ENCODE measurements around the gene SMNDC1.

DNA sequence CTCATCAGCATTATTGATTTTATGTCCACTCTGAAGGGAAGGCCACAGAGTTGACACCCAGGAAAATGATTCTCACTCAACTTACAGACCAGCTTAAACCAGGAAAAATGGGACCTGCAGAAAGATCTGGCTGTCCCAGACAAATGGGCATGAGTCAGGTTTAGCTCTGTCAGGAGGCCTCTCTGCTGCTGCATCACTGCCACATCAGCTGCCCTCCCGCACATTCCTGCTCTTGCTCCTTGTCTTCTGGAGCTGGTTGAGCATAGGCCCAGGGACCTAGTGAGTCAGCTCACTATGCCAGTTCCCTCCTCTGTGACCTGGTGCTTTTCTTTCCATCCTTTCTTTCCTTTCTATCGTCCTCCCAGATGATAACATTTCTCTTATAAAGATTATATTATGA lies 18.8 kb upstream of the SMNDC1 start:
- TF ChIP-seq EP300 (IDR thresholded peaks at IDR 0.05), result no peak
- TF ChIP-seq CTCF (IDR thresholded peaks at IDR 0.05), result no peak
- TF ChIP-seq POLR2A (IDR thresholded peaks at IDR 0.05), result no peak
- TF ChIP-seq POLR2AphosphoS5 (IDR thresholded peaks at IDR 0.05), result no peak

All from suprapubic skin (tissue), 4 donors.